IMR-90 (cell line): ENCODE measurements around the gene PSMA4. TPM values are rescaled to one million over a fixed set of nuclear protein-coding genes. Genes with fewer than 3 reads are reported as not detected.

ENCODE experiments used
- ATAC-seq: fragments of 200-7000 bp; cut with Tn5 transposase; 2 replicates; pipeline ENCODE4 v1.9.1; 2020; ENCODE audit warnings: low read depth, mild to moderate bottlenecking, moderate library complexity
- BruUV-seq: library from RNA; stranded (reverse); fragments of 400-500 nt; replicated peaks from 2 replicates; lab custom pipeline; 2021; lab: Mats Ljungman, UMichigan
- CTCF ChIA-PET: fragments of 300-600 bp; formaldehyde crosslinking; extraction: SDS; loops from one replicate; lab custom pipeline; 2021; ENCODE audit warnings: antibody characterized with exemption; lab: Yijun Ruan, JAX
- POLR2A ChIA-PET: fragments of 300-600 bp; sonication (Branson Sonifier 250); formaldehyde crosslinking; loops from one replicate; lab custom pipeline; 2022; ENCODE audit warnings: antibody characterized with exemption; ENCODE audit not compliant: unreplicated experiment; lab: Charles Lee
- DNase-seq: peaks from one replicate; pipeline ENCODE4 v3.0.0; 2013
- H2AFZ ChIP-seq: replicated peaks from 2 replicates; pipeline ENCODE3; 2013; ENCODE audit warnings: low read length, mild to moderate bottlenecking; ENCODE audit not compliant: poor library complexity
- H2AK5ac ChIP-seq: 2 replicates; pipeline ENCODE4 v1.6.1; 2013; ENCODE audit warnings: low read depth, low read length, inconsistent platforms
- H2AK9ac ChIP-seq: replicated peaks from 2 replicates; pipeline ENCODE3; 2013; ENCODE audit warnings: mild to moderate bottlenecking, low read depth, low read length, moderate library complexity; ENCODE audit not compliant: poor library complexity
- H2BK120ac ChIP-seq: 2 replicates; pipeline ENCODE4 v1.6.1; 2013; ENCODE audit warnings: low read depth, low read length, inconsistent platforms
- H2BK15ac ChIP-seq: 3 replicates; pipeline ENCODE4 v1.6.1; 2013; ENCODE audit warnings: low read depth, low read length, inconsistent platforms
- H2BK20ac ChIP-seq: 2 replicates; pipeline ENCODE4 v1.6.1; 2013; ENCODE audit warnings: low read depth, mild to moderate bottlenecking, inconsistent platforms, low read length, moderate library complexity
- H2BK5ac ChIP-seq: 2 replicates; pipeline ENCODE4 v1.6.1; 2013; ENCODE audit warnings: mild to moderate bottlenecking, low read depth, low read length, inconsistent platforms; ENCODE audit not compliant: poor library complexity, severe bottlenecking
- H3K14ac ChIP-seq: replicated peaks from 2 replicates; pipeline ENCODE4 v1.6.1; 2013; ENCODE audit warnings: low read depth, low read length, inconsistent platforms
- H3K18ac ChIP-seq: 2 replicates; pipeline ENCODE4 v1.6.1; 2013; ENCODE audit warnings: low read depth, low read length, control low read depth
- H3K23ac ChIP-seq: 2 replicates; pipeline ENCODE4 v1.6.1; 2013; ENCODE audit warnings: low read depth, low read length, inconsistent platforms
- H3K27ac ChIP-seq: 2 replicates; pipeline ENCODE4 v1.5.1; 2013; ENCODE audit warnings: mild to moderate bottlenecking, control low read depth, low read length; ENCODE audit not compliant: insufficient read depth
- H3K27me3 ChIP-seq: 2 replicates; pipeline ENCODE4 v1.6.1; 2013; ENCODE audit warnings: low read length; ENCODE audit not compliant: control insufficient read depth, insufficient read depth
- H3K36me3 ChIP-seq: 2 replicates; pipeline ENCODE4 v1.6.1; 2013; ENCODE audit warnings: low read length, mixed read lengths; ENCODE audit not compliant: control insufficient read depth, insufficient read depth
- H3K4ac ChIP-seq: 2 replicates; pipeline ENCODE4 v1.6.1; 2013; ENCODE audit warnings: low read depth, low read length, inconsistent platforms
- H3K4me1 ChIP-seq: 2 replicates; pipeline ENCODE4 v1.6.1; 2013; ENCODE audit warnings: low read length, mixed read lengths; ENCODE audit not compliant: control insufficient read depth, insufficient read depth
- H3K4me2 ChIP-seq: 2 replicates; pipeline ENCODE4 v1.6.1; 2013; ENCODE audit warnings: low read depth, mild to moderate bottlenecking, control low read depth, low read length, moderate library complexity
- H3K4me3 ChIP-seq: 2 replicates; pipeline ENCODE4 v1.5.1; 2013; ENCODE audit warnings: low read depth, mild to moderate bottlenecking, control low read depth, low read length, moderate library complexity; ENCODE audit not compliant: insufficient read depth
- H3K56ac ChIP-seq: 2 replicates; pipeline ENCODE4 v1.6.1; 2013; ENCODE audit warnings: low read length, inconsistent platforms; ENCODE audit not compliant: insufficient read depth; ENCODE audit errors: extremely low read depth
- H3K79me1 ChIP-seq, 2 experiments: 2 replicates each; pipeline ENCODE4 v1.6.1; 2013; ENCODE audit warnings: low read length in 2 of 2, inconsistent platforms in 1 of 2, low read depth in 1 of 2
- H3K9ac ChIP-seq: 2 replicates; pipeline ENCODE4 v1.6.1; 2013; ENCODE audit warnings: low read depth, low read length, control low read depth
- H3K9me1 ChIP-seq: 2 replicates; pipeline ENCODE4 v1.6.1; 2013; ENCODE audit warnings: low read length, inconsistent platforms; ENCODE audit not compliant: insufficient read depth
- H3K9me3 ChIP-seq: 2 replicates; pipeline ENCODE4 v1.6.1; 2013; ENCODE audit warnings: low read length; ENCODE audit not compliant: control insufficient read depth, insufficient read depth
- H4K20me1 ChIP-seq: 2 replicates; pipeline ENCODE4 v1.6.1; 2013; ENCODE audit warnings: low read length, inconsistent platforms; ENCODE audit not compliant: insufficient read depth
- H4K5ac ChIP-seq: 2 replicates; pipeline ENCODE4 v1.6.1; 2013; ENCODE audit warnings: mild to moderate bottlenecking, low read depth, low read length, control low read depth
- H4K8ac ChIP-seq, 2 experiments: 2 replicates each; pipeline ENCODE4 v1.6.1; 2013; ENCODE audit warnings: low read depth in 2 of 2, low read length in 2 of 2, control low read depth in 1 of 2, inconsistent platforms in 1 of 2
- H4K91ac ChIP-seq: 2 replicates; pipeline ENCODE4 v1.6.1; 2013; ENCODE audit warnings: low read depth, low read length, inconsistent platforms; ENCODE audit not compliant: insufficient read depth
- CTCF ChIP-seq: conservative IDR thresholded peaks from 2 replicates; pipeline ENCODE4 v1.5.1; 2012; ENCODE audit warnings: mild to moderate bottlenecking, low read depth, low read length, improper control_type of control experiment
- ELK1 ChIP-seq: fragments of 150-350 bp; IDR thresholded peaks from 2 replicates; pipeline ENCODE4 v1.6.1; 2016; ENCODE audit warnings: low read depth, mild to moderate bottlenecking, low read length, moderate library complexity, borderline replicate concordance
- MAZ ChIP-seq: IDR thresholded peaks from 2 replicates; pipeline ENCODE4 v1.6.1; 2012; ENCODE audit warnings: low read depth, mild to moderate bottlenecking, low read length, improper control_type of control experiment, moderate library complexity, borderline replicate concordance
- MXI1 ChIP-seq: IDR thresholded peaks from 2 replicates; pipeline ENCODE4 v1.6.1; 2012; ENCODE audit warnings: low read depth, mild to moderate bottlenecking, low read length, moderate library complexity, borderline replicate concordance
- RCOR1 ChIP-seq: IDR thresholded peaks from 2 replicates; pipeline ENCODE4 v1.6.1; 2012; ENCODE audit warnings: mild to moderate bottlenecking, low read length, improper control_type of control experiment; ENCODE audit not compliant: insufficient replicate concordance
- SMC3 ChIP-seq: fragments of 150-350 bp; IDR thresholded peaks from 2 replicates; pipeline ENCODE4 v1.6.1; 2016; ENCODE audit warnings: low read depth, mild to moderate bottlenecking, antibody characterized with exemption, low read length, moderate library complexity
- USF2 ChIP-seq: fragments of 150-350 bp; IDR thresholded peaks from 2 replicates; pipeline ENCODE4 v1.6.1; 2017; ENCODE audit warnings: mild to moderate bottlenecking, antibody characterized with exemption, low read length, low read depth
- WGBS, 2 experiments: methylation state at CpG; one replicate each; pipeline versions ENCODE4 v1.1.5 to v1.1.7; 2013; ENCODE audit warnings: missing lambda C conversion rate in 2 of 2; ENCODE audit not compliant: insufficient read length in 1 of 2; ENCODE audit errors: extremely low coverage in 2 of 2; 5-methylcytosine and 5-hydroxymethylcytosine counted together
- dilution Hi-C: fragments of 300-500 bp; cut with HindIII; formaldehyde crosslinking; loops from one replicate; pipeline ENCODE4 v1.14.3; 2018; ENCODE audit warnings: low sequenced_read_pairs; ENCODE audit not compliant: unreplicated experiment
- in situ Hi-C: fragments of 300-500 bp; cut with MboI; formaldehyde crosslinking; loops from 3 replicates; pipeline ENCODE4 v1.14.3; 2019; ENCODE audit warnings: low sequenced_read_pairs, inconsistent platforms, mixed read lengths
- intact Hi-C: fragments of 100-400 bp; cut with micrococcal nuclease; formaldehyde crosslinking; loops from 2 replicates; pipeline ENCODE4 v1.10.0; 2022
- polyA plus RNA-seq, 3 experiments: library from polyadenylated mRNA; depleted of rRNA; stranded (reverse); fragments of >200 nt; gene quantifications; 2 replicates each; pipeline ENCODE4 v1.2.3, GENCODE V29; 2012; ENCODE audit warnings: low replicate concordance in 1 of 3
- total RNA-seq: library from RNA; depleted of rRNA; stranded (reverse); fragments of >200 nt; gene quantifications from 2 replicates; pipeline ENCODE4 v1.2.3, GENCODE V29; 2012

The PSMA4 gene
- total and polyA plus RNA-seq, 2 of the 4 experiments (the other 2 are of a cell fraction): 208 to 239 TPM

- TF ChIP-seq CTCF (no peak), ELK1 (no peak), MAZ (no peak), RCOR1 (no peak), SMC3 (no peak), MXI1 (no peak), USF2 (no peak)
Measured at GRCh38 chr15:78502641-78503040, 37.6 kb upstream of the PSMA4 start.

More at GRCh38 chr15:78502641-78503040, 37.6 kb upstream of the PSMA4 start:
- Histone ChIP-seq H3K18ac (no peak overlapping the region), H2AFZ (no peak overlapping the region), H2BK15ac (no peak overlapping the region), H3K4ac (no peak overlapping the region), H3K79me1 (peaks cover 0 to 3% of the 10 kb centered on the region in 2 experiments; a peak in 1 of 4 replicates), H3K36me3 (peaks cover 11% of the 10 kb centered on the region), H3K9ac (no peak overlapping the region), H4K8ac (no peak overlapping the region), H3K23ac (no peak overlapping the region), H2BK5ac (no peak overlapping the region), H3K4me3 (no peak overlapping the region), H3K14ac (no peak overlapping the region), H3K4me2 (no peak overlapping the region), H3K4me1 (no peaks in the 10 kb centered on the region), H3K56ac (no peak overlapping the region), H2AK9ac (no peak overlapping the region), H4K91ac (no peak overlapping the region), H2BK20ac (no peak overlapping the region), H3K9me3 (no peaks in the 10 kb centered on the region), H3K27me3 (no peaks in the 10 kb centered on the region), H3K9me1 (peaks cover 3% of the 10 kb centered on the region; the same call in 1 of the 2 replicates), H4K5ac (no peak overlapping the region), H3K27ac (no peak overlapping the region), H2BK120ac (no peak overlapping the region), H4K20me1 (no peaks in the 10 kb centered on the region; the same call in 1 of the 2 replicates), H2AK5ac (no peak overlapping the region)
- WGBS, 2 experiments: no CpG with 5 or more reads among the region's 2 CpGs
- ChIA-PET CTCF (no interaction called here), POLR2A (no interaction called here)
- dilution Hi-C loops (no loop called here), intact Hi-C loops (loop anchor here (10.0 kb wide), 1 partner anchor 202 kb away; no protein-coding TSS in a partner anchor), in situ Hi-C loops (no loop called here)
- DNase-seq: no peak
- ATAC-seq: no peak
- no TSS peak for BruUV-seq
